Liver (tissue), 9 donors: ENCODE measurements around the gene CARD11. TPM values are rescaled to one million over a fixed set of nuclear protein-coding genes. Genes with fewer than 3 reads are reported as not detected.

Experiments
- DNase-seq: peaks from one replicate; pipeline ENCODE4 v3.0.0-alpha.2; 2017; ENCODE audit warnings: low spot score
- H3K27ac ChIP-seq, 2 donors: one replicate each; pipeline ENCODE4 v1.7.0; 2013; ENCODE audit warnings: inconsistent platforms in 2 of 2, low read length in 2 of 2, control low read depth in 1 of 2, low read depth in 1 of 2, mild to moderate bottlenecking in 1 of 2
- H3K27me3 ChIP-seq, 4 donors: one replicate each; pipeline versions ENCODE4 v1.6.1 to v1.7.0; 2013; ENCODE audit warnings: low read length in 3 of 4, inconsistent platforms in 1 of 4, mild to moderate bottlenecking in 1 of 4, moderate library complexity in 1 of 4; ENCODE audit not compliant: control insufficient read depth in 4 of 4, insufficient read depth in 4 of 4
- H3K36me3 ChIP-seq, 4 donors: one replicate each; pipeline versions ENCODE4 v1.6.1 to v1.7.0; 2013; ENCODE audit warnings: low read length in 3 of 4, mild to moderate bottlenecking in 3 of 4, low read depth in 1 of 4, moderate library complexity in 1 of 4; ENCODE audit not compliant: control insufficient read depth in 4 of 4, insufficient read depth in 3 of 4
- H3K4me1 ChIP-seq, 4 donors: one replicate each; pipeline versions ENCODE4 v1.6.1 to v1.7.0; 2013; ENCODE audit warnings: low read length in 3 of 4, mild to moderate bottlenecking in 3 of 4, moderate library complexity in 1 of 4; ENCODE audit not compliant: control insufficient read depth in 4 of 4, insufficient read depth in 4 of 4
- H3K4me3 ChIP-seq, 3 donors: one replicate each; pipeline versions ENCODE4 v1.6.1 to v1.7.0; 2013; ENCODE audit warnings: low read length in 3 of 3, control low read depth in 1 of 3, low read depth in 1 of 3, mild to moderate bottlenecking in 1 of 3
- H3K9ac ChIP-seq, 2 donors: one replicate each; pipeline ENCODE4 v1.7.0; 2013; ENCODE audit warnings: low read length in 2 of 2, mild to moderate bottlenecking in 2 of 2, moderate library complexity in 2 of 2, control low read depth in 1 of 2, low read depth in 1 of 2
- H3K9me3 ChIP-seq, 4 donors: one replicate each; pipeline versions ENCODE4 v1.6.1 to v1.7.0; 2013; ENCODE audit warnings: low read length in 3 of 4; ENCODE audit not compliant: control insufficient read depth in 4 of 4
- EGR1 ChIP-seq, 2 donors: IDR thresholded peaks; 2 replicates each; pipeline ENCODE4 v1.6.1; 2016 to 2018; ENCODE audit warnings: antibody characterized with exemption in 2 of 2, low read depth in 2 of 2
- FOXA1 ChIP-seq: IDR thresholded peaks from 2 replicates; pipeline ENCODE4 v1.6.1; 2016; ENCODE audit warnings: antibody characterized with exemption
- GABPA ChIP-seq, 2 donors: IDR thresholded peaks in 1 of 2; conservative IDR thresholded peaks in 1 of 2; 2 replicates each; pipeline ENCODE4 v1.6.1; 2016; ENCODE audit warnings: antibody characterized with exemption in 2 of 2, mild to moderate bottlenecking in 1 of 2, moderate library complexity in 1 of 2
- HNF4A ChIP-seq, 2 donors: conservative IDR thresholded peaks; 2 replicates each; pipeline ENCODE4 v1.6.1; 2016; ENCODE audit warnings: antibody characterized with exemption in 2 of 2, mild to moderate bottlenecking in 2 of 2
- HNF4G ChIP-seq: IDR thresholded peaks from 2 replicates; pipeline ENCODE4 v1.6.1; 2016; ENCODE audit warnings: antibody characterized with exemption
- MAX ChIP-seq: IDR thresholded peaks from 2 replicates; pipeline ENCODE4 v1.6.1; 2016; ENCODE audit warnings: antibody characterized with exemption
- NR2F2 ChIP-seq: IDR thresholded peaks from 2 replicates; pipeline ENCODE4 v1.6.1; 2016; ENCODE audit warnings: antibody characterized with exemption
- RAD21 ChIP-seq, 2 donors: IDR thresholded peaks; 2 replicates each; pipeline ENCODE4 v1.6.1; 2016; ENCODE audit warnings: antibody characterized with exemption in 2 of 2, mild to moderate bottlenecking in 2 of 2
- RXRA ChIP-seq, 2 donors: IDR thresholded peaks; 2 replicates each; pipeline ENCODE4 v1.6.1; 2017 to 2018; ENCODE audit warnings: antibody characterized with exemption in 2 of 2, mild to moderate bottlenecking in 1 of 2
- SP1 ChIP-seq: IDR thresholded peaks from 2 replicates; pipeline ENCODE4 v1.6.1; 2018; ENCODE audit warnings: antibody characterized with exemption, mild to moderate bottlenecking
- TAF1 ChIP-seq: conservative IDR thresholded peaks from 2 replicates; pipeline ENCODE4 v1.6.1; 2016; ENCODE audit warnings: antibody characterized with exemption, mild to moderate bottlenecking
- YY1 ChIP-seq: IDR thresholded peaks from 2 replicates; pipeline ENCODE4 v1.6.1; 2016; ENCODE audit warnings: antibody characterized with exemption, mild to moderate bottlenecking
- WGBS: extraction: QIAGEN DNeasy Blood & Tissue Kit; methylation state at CpG from one replicate; pipeline ENCODE4 v1.1.7; 2013; 5-methylcytosine and 5-hydroxymethylcytosine counted together
- polyA plus RNA-seq, 2 donors: library from polyadenylated mRNA; stranded (reverse) in 1 of 2; unstranded in 1 of 2; fragments of 200-250 nt in 1 of 2; fragments of >200 nt in 1 of 2; fragmentation: Nextera tagmentation in 1 of 2; extraction: Ambion mirVana in 1 of 2; gene quantifications; one replicate each; pipeline versions ENCODE4 v1.2.1 to v1.2.3, GENCODE V29; 2013 to 2015
- total RNA-seq, 2 donors: library from RNA; depleted of rRNA; stranded (reverse); fragments of >200 nt; gene quantifications; one replicate each; pipeline ENCODE4 v1.2.3, GENCODE V29; 2014
- TF ChIP-seq, protein P1 (sequence below): fragments of 150-350 bp; IDR thresholded peaks from 2 replicates; pipeline ENCODE4 v1.5.1; 2017; ENCODE audit warnings: improper control_type of control experiment, low read depth, low read length; ENCODE audit not compliant: missing input control
- TF ChIP-seq, protein P2 (sequence below): IDR thresholded peaks from 2 replicates; pipeline ENCODE4 v1.6.1; 2016; ENCODE audit warnings: antibody characterized with exemption
- TF ChIP-seq, protein P3 (sequence below): IDR thresholded peaks from 2 replicates; pipeline ENCODE4 v1.6.1; 2016; ENCODE audit warnings: antibody characterized with exemption
- donor health status: healthy.
- donor health status: healthy.
- donor health status: healthy.
- donor health status: healthy.
- donor health status: healthy.

Gene CARD11
- total and polyA plus RNA-seq, 4 donors, result 0.42 to 1.3 (median 0.83) TPM

GRCh38 chr7:2866601-2867000 is 177.1 kb downstream of the CARD11 start (continued):
- TF ChIP-seq, protein P1, sequence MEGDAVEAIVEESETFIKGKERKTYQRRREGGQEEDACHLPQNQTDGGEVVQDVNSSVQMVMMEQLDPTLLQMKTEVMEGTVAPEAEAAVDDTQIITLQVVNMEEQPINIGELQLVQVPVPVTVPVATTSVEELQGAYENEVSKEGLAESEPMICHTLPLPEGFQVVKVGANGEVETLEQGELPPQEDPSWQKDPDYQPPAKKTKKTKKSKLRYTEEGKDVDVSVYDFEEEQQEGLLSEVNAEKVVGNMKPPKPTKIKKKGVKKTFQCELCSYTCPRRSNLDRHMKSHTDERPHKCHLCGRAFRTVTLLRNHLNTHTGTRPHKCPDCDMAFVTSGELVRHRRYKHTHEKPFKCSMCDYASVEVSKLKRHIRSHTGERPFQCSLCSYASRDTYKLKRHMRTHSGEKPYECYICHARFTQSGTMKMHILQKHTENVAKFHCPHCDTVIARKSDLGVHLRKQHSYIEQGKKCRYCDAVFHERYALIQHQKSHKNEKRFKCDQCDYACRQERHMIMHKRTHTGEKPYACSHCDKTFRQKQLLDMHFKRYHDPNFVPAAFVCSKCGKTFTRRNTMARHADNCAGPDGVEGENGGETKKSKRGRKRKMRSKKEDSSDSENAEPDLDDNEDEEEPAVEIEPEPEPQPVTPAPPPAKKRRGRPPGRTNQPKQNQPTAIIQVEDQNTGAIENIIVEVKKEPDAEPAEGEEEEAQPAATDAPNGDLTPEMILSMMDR, result no peak

- Histone ChIP-seq H3K9ac (no peak overlapping the region), H3K9me3 (no peaks in the 10 kb centered on the region), H3K36me3 (no peaks in the 10 kb centered on the region), H3K27ac (no peak overlapping the region), H3K4me3 (no peak overlapping the region), H3K27me3 (no peaks in the 10 kb centered on the region), H3K4me1 (peaks cover 0 to 3% (median 0%) of the 10 kb centered on the region in 4 donors)
- TF ChIP-seq FOXA1 (no peak), RAD21 (IDR thresholded peaks at IDR 0.05) (peak; percentile 87 to 93), MAX (no peak), TAF1 (no peak), HNF4G (no peak), RXRA (IDR thresholded peaks at IDR 0.05) (no peak)
- TF ChIP-seq, protein P1, result peak; percentile 72
- TF ChIP-seq, protein P2, sequence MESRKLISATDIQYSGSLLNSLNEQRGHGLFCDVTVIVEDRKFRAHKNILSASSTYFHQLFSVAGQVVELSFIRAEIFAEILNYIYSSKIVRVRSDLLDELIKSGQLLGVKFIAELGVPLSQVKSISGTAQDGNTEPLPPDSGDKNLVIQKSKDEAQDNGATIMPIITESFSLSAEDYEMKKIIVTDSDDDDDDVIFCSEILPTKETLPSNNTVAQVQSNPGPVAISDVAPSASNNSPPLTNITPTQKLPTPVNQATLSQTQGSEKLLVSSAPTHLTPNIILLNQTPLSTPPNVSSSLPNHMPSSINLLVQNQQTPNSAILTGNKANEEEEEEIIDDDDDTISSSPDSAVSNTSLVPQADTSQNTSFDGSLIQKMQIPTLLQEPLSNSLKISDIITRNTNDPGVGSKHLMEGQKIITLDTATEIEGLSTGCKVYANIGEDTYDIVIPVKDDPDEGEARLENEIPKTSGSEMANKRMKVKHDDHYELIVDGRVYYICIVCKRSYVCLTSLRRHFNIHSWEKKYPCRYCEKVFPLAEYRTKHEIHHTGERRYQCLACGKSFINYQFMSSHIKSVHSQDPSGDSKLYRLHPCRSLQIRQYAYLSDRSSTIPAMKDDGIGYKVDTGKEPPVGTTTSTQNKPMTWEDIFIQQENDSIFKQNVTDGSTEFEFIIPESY, result no peak
- WGBS, result 54% methylated on average over 17 of the region's 17 CpGs
- DNase-seq, result peak; percentile 74
Observed at GRCh38 chr7:2864999-2865670, 178.5 kb downstream of the CARD11 start.

DNA sequence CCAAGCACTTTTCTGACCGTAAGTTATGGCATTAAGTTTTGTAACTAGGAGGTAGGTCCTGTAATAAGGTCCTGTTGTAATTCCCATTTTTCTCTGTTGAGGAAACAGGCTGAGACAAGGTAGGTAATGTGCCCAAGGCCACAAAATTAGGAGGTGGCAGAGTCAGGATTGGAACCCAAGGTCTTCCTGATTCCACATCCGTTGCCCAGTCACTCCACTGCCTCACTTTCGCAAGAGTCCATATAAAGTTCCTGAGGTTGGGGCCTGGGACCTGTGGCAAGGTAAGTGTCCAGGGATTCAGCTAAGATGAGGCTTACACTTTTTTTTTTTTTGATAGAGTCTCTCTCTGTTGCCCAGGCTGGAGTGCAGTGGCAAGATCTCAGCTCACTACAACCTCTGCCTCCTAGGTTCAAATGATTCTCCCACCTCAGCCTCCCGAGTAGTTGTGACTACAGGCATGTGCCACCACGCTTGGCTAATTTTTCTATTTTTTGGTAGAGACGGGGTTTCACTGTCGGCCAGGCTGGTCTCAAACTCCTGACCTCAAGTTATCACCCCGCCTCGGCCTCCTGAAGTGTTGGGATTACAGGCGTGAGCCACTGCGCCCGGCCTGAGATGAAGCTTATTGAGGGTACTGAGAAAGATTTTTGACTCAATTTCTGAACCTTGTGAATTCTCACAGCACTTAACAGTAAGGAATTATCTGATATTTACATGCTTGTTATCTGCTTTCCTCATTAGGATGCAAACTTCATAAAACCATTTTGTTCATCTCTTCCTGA is 179.3 kb downstream of the CARD11 start:
- no peak for DNase-seq
- H3K27ac ChIP-seq, result peak overlapping the region; percentile 62 to 80
- no peak overlapping the region for H3K9ac ChIP-seq
- peaks cover 0 to 3% (median 0%) of the 10 kb centered on the region in 4 donors for H3K4me1 ChIP-seq
- H3K27me3 ChIP-seq, result no peaks in the 10 kb centered on the region
- H3K9me3 ChIP-seq, result no peaks in the 10 kb centered on the region
- WGBS, result 80% methylated on average over 12 of the region's 12 CpGs
- H3K36me3 ChIP-seq, result no peaks in the 10 kb centered on the region
- no peak overlapping the region for H3K4me3 ChIP-seq
- TF ChIP-seq HNF4A (conservative IDR thresholded peaks at IDR 0.05), result no peak
- TF ChIP-seq EGR1 (IDR thresholded peaks at IDR 0.05; ENCODE audit: low read depth in 2 of 2), result no peak
- TF ChIP-seq NR2F2, result no peak
- TF ChIP-seq MAX, result no peak
- TF ChIP-seq, protein P2, result no peak
- TF ChIP-seq RXRA (IDR thresholded peaks at IDR 0.05), result no peak
- TF ChIP-seq GABPA (IDR thresholded peaks at IDR 0.05 in 1 of 2, conservative IDR thresholded peaks at IDR 0.05 in 1 of 2), result no peak
- TF ChIP-seq, protein P3, sequence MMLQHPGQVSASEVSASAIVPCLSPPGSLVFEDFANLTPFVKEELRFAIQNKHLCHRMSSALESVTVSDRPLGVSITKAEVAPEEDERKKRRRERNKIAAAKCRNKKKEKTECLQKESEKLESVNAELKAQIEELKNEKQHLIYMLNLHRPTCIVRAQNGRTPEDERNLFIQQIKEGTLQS, result no peak
- TF ChIP-seq YY1, result no peak
- no peak for TF ChIP-seq SP1
- TF ChIP-seq HNF4G, result no peak
